SKM-1 (cell line): ENCODE results near the gene NREP.

ENCODE experiments used
- DNase-seq: peaks from one replicate; lab custom pipeline; 2025; ENCODE audit not compliant: unreplicated experiment; lab: John Stamatoyannopoulos, UW

The NREP gene

GRCh38 chr5:111765613-111766571 lies 8.9 kb upstream of the NREP start:
- no peak for DNase-seq

GRCh38 chr5:111764019-111764418 lies 7.0 kb upstream of the NREP start:
- no peak for DNase-seq

- DNase-seq, result no peak
Measured at GRCh38 chr5:111762895-111763294, 5.9 kb upstream of the NREP start.

- no peak for DNase-seq
Measured at GRCh38 chr5:111758284-111758628, 1.3 kb upstream of the NREP start.

GRCh38 chr5:111757355-111758283 lies 625 bp upstream of the NREP start:
- DNase-seq, result peak; percentile 72

GRCh38 chr5:111755942-111756381 lies 1.0 kb downstream of the NREP start:
- no peak for DNase-seq

GRCh38 chr5:111755345-111755941 lies 1.6 kb downstream of the NREP start:
- no peak for DNase-seq

GRCh38 chr5:111753884-111754589 lies 3.0 kb downstream of the NREP start:
- DNase-seq, result no peak

GRCh38 chr5:111752426-111752965 lies 4.5 kb downstream of the NREP start:
- no peak for DNase-seq

- DNase-seq, result no peak
Measured at GRCh38 chr5:111749303-111750026, 7.5 kb downstream of the NREP start.

- no peak for DNase-seq
Measured at GRCh38 chr5:111748304-111748763, 8.7 kb downstream of the NREP start.

- no peak for DNase-seq
Measured at GRCh38 chr5:111747337-111747736, 9.7 kb downstream of the NREP start.

GRCh38 chr5:111746791-111747190 lies 10.2 kb downstream of the NREP start:
- DNase-seq, result no peak

GRCh38 chr5:111745075-111745739 lies 11.8 kb downstream of the NREP start:
- no peak for DNase-seq

GRCh38 chr5:111744455-111744854 lies 12.5 kb downstream of the NREP start:
- no peak for DNase-seq

- DNase-seq, result no peak
Measured at GRCh38 chr5:111743988-111744387, 13.0 kb downstream of the NREP start.

GRCh38 chr5:111743512-111743911 lies 13.5 kb downstream of the NREP start:
- DNase-seq, result no peak

- DNase-seq, result no peak
Measured at GRCh38 chr5:111742177-111742994, 14.6 kb downstream of the NREP start.
